GM23248 (cell line): ENCODE results near the gene UBASH3A. TPM values are rescaled to one million over a fixed set of nuclear protein-coding genes. Genes with fewer than 3 reads are reported as not detected.

ENCODE experiments used
- DNase-seq: peaks from one replicate; pipeline ENCODE4 v3.0.0-alpha.2; 2015
- H2AFZ ChIP-seq: fragments of 200-600 bp; sonication (generic); 2 replicates; pipeline ENCODE4 v1.6.1; 2016; ENCODE audit warnings: antibody characterized with exemption
- H3F3A ChIP-seq: fragments of 200-600 bp; sonication (generic); 2 replicates; pipeline ENCODE4 v1.6.1; 2016; ENCODE audit warnings: mild to moderate bottlenecking, antibody characterized with exemption, mixed run types; ENCODE audit not compliant: insufficient read depth
- H3K27ac ChIP-seq: fragments of 200-600 bp; sonication (generic); 2 replicates; pipeline ENCODE4 v1.5.1; 2016; ENCODE audit warnings: mild to moderate bottlenecking
- H3K27me3 ChIP-seq: fragments of 200-600 bp; sonication (generic); replicated peaks from 2 replicates; pipeline ENCODE4 v1.6.1; 2016; ENCODE audit warnings: mild to moderate bottlenecking; ENCODE audit not compliant: insufficient read depth
- H3K36me3 ChIP-seq: fragments of 200-600 bp; sonication (generic); 2 replicates; pipeline ENCODE4 v1.6.1; 2016; ENCODE audit warnings: low read depth, mild to moderate bottlenecking
- H3K4me1 ChIP-seq: fragments of 200-600 bp; sonication (generic); 2 replicates; pipeline ENCODE4 v1.6.1; 2016; ENCODE audit warnings: mild to moderate bottlenecking; ENCODE audit not compliant: insufficient read depth
- H3K4me2 ChIP-seq: fragments of 200-600 bp; sonication (generic); one replicate; pipeline ENCODE4 v1.6.1; 2016; ENCODE audit warnings: mild to moderate bottlenecking; ENCODE audit not compliant: unreplicated experiment
- H3K4me3 ChIP-seq: fragments of 200-600 bp; sonication (generic); 2 replicates; pipeline ENCODE4 v1.5.1; 2016; ENCODE audit warnings: mild to moderate bottlenecking
- H3K79me2 ChIP-seq: fragments of 200-600 bp; sonication (generic); 2 replicates; pipeline ENCODE4 v1.6.1; 2016; ENCODE audit warnings: mild to moderate bottlenecking; ENCODE audit not compliant: insufficient read depth
- H3K9ac ChIP-seq: fragments of 200-600 bp; sonication (generic); 2 replicates; pipeline ENCODE4 v1.6.1; 2016; ENCODE audit warnings: mild to moderate bottlenecking
- H3K9me2 ChIP-seq: fragments of 200-600 bp; sonication (generic); 2 replicates; pipeline ENCODE4 v1.6.1; 2016; ENCODE audit warnings: mixed run types, mild to moderate bottlenecking, moderate library complexity; ENCODE audit not compliant: insufficient read depth
- H3K9me3 ChIP-seq: fragments of 200-600 bp; sonication (generic); one replicate; pipeline ENCODE4 v1.6.1; 2017; ENCODE audit warnings: low read depth
- H4K20me1 ChIP-seq: fragments of 200-600 bp; sonication (generic); 2 replicates; pipeline ENCODE4 v1.6.0; 2016; ENCODE audit not compliant: insufficient read depth
- EZH2 ChIP-seq: fragments of 200-600 bp; sonication (generic); IDR thresholded peaks from 2 replicates; pipeline ENCODE4 v1.6.1; 2018; ENCODE audit warnings: antibody characterized with exemption, mild to moderate bottlenecking; ENCODE audit not compliant: insufficient read depth, poor library complexity, severe bottlenecking
- EZH2phosphoT487 ChIP-seq: fragments of 200-600 bp; sonication (generic); IDR thresholded peaks from 2 replicates; pipeline ENCODE4 v1.6.1; 2018; ENCODE audit warnings: antibody characterized with exemption, moderate library complexity, mild to moderate bottlenecking, low read depth; ENCODE audit not compliant: insufficient read depth
- WGBS, 2 experiments: methylation state at CpG; one replicate each; pipeline ENCODE4 v1.1.6; 2015 to 2017; ENCODE audit warnings: low lambda C conversion rate in 2 of 2, low coverage in 1 of 2; ENCODE audit errors: missing lambda C conversion rate in 2 of 2; 5-methylcytosine and 5-hydroxymethylcytosine counted together
- in situ Hi-C: fragments of 300-500 bp; cut with MboI; formaldehyde crosslinking; loops from 2 replicates; pipeline ENCODE4 v1.15.0; 2020
- polyA plus RNA-seq: library from polyadenylated mRNA; unstranded; fragments of >200 nt; fragmentation: Nextera tagmentation; extraction: Ambion mirVana; gene quantifications from 2 replicates; pipeline ENCODE4 v1.2.1, GENCODE V29; 2016
- total RNA-seq: library from RNA; depleted of rRNA; stranded (reverse); fragments of >200 nt; shearing (Covaris generic); gene quantifications from 2 replicates; pipeline ENCODE4 v1.2.3, GENCODE V29; 2014

The UBASH3A gene
- total and polyA plus RNA-seq, 2 experiments from 2014 or later = not detected

DNA sequence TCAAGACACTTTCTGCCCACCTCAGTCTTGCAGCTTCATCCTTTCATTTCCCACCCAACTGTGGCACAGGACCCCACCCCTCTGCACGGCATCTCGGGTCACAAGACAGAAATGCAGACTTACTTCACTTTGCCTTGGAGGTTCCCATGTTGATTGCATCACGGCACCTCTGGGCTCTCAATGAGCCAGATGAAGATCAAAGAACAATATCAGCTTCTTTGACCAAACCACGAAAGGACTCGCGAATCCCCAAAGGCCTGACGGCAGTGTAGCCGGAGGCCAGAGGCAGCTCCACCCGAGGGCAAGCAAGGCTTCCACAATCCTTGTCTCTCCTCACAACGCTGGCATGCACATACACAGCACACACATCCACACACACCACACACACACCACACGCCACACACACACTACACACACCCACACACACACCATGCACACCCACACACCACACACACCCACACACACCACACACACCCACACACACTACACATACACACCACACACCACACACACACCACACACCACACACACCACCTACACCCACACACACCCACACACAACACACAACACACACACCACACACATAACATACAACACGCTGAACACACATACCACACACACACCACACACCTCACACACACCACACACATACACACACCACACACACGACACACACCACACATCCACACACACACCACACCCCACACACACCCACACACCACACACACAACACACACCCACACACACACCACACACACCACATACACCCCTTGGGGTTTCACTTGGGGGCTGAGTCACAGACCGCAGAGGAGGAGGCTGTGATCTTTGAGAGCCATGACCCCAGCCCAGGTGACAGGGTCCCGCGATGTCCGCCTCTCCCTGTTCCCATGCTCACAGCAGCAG is 35.8 kb downstream of the UBASH3A start:
- Histone ChIP-seq H2AFZ (no peak overlapping the region), H3K4me1 (no peaks in the 10 kb centered on the region), H3F3A (no peaks in the 10 kb centered on the region), H3K36me3 (no peaks in the 10 kb centered on the region), H3K4me3 (no peak overlapping the region), H3K9ac (no peak overlapping the region), H3K9me2 (no peaks in the 10 kb centered on the region), H3K9me3 (no peaks in the 10 kb centered on the region), H3K27ac (no peak overlapping the region), H4K20me1 (no peaks in the 10 kb centered on the region), H3K79me2 (no peaks in the 10 kb centered on the region), H3K4me2 (no peak overlapping the region), H3K27me3 (no peaks in the 10 kb centered on the region)
- DNase-seq = no peak
- in situ Hi-C loops = no loop called here
- no peak for TF ChIP-seq EZH2
- TF ChIP-seq EZH2phosphoT487 = no peak
- 59 to 63% methylated on average over 16 to 17 of the region's 17 CpGs for WGBS, 2 experiments

DNA sequence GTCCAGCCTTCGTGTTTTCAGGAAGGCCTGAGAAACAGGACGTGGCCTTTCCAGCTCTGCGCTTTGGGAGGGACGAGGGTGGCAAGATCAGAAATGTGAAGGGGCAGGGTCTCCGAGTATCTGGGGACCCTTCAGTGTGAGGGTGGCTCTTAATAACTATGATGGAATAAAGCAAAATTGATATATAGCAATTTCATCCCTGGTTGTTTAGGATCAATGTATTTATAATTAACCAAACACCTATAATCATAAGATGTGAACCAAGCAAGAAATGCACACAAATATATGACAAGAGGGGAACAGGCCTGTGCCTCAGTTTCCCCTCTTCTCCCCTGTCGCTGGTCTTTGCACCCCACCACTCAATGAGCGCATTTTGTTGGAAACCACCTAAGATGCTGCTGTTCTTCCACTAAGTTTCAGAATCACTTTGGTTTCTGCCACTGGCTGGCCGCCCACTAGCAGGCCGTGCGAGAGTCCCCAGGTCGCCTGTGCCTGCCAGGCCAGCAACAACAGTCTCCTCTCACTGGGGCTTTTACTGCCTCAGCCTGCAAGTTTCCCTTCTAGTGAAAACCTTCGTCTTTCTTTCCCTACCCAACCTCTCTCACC is 36.6 kb downstream of the UBASH3A start:
- no peak for TF ChIP-seq EZH2phosphoT487
- no peak for TF ChIP-seq EZH2
- Histone ChIP-seq H3K9me2 (no peaks in the 10 kb centered on the region), H4K20me1 (no peaks in the 10 kb centered on the region), H3K4me2 (no peak overlapping the region), H3K27ac (no peak overlapping the region), H3K4me3 (no peak overlapping the region), H2AFZ (no peak overlapping the region), H3K79me2 (no peaks in the 10 kb centered on the region), H3F3A (no peaks in the 10 kb centered on the region), H3K9ac (no peak overlapping the region), H3K9me3 (no peaks in the 10 kb centered on the region), H3K4me1 (no peaks in the 10 kb centered on the region), H3K27me3 (no peaks in the 10 kb centered on the region), H3K36me3 (no peaks in the 10 kb centered on the region)
- WGBS, 2 experiments = 55 to 57% methylated on average over 12 of the region's 12 CpGs
- DNase-seq = no peak
- in situ Hi-C loops = no loop called here

- Histone ChIP-seq H3K4me3 (no peak overlapping the region), H3K9ac (no peak overlapping the region), H3F3A (no peaks in the 10 kb centered on the region), H3K27me3 (no peaks in the 10 kb centered on the region), H3K36me3 (no peaks in the 10 kb centered on the region), H3K4me1 (no peaks in the 10 kb centered on the region), H3K9me3 (no peaks in the 10 kb centered on the region), H3K9me2 (no peaks in the 10 kb centered on the region), H2AFZ (no peak overlapping the region), H3K79me2 (no peaks in the 10 kb centered on the region), H4K20me1 (no peaks in the 10 kb centered on the region), H3K4me2 (no peak overlapping the region), H3K27ac (no peak overlapping the region)
- in situ Hi-C loops = no loop called here
- TF ChIP-seq EZH2 = no peak
- WGBS, 2 experiments = 32% methylated on average over 6 of the region's 6 CpGs
- DNase-seq = no peak
Observed at GRCh38 chr21:42441963-42442362, 38.3 kb downstream of the UBASH3A start.

GRCh38 chr21:42443181-42443785 is 39.6 kb downstream of the UBASH3A start:
- no peak for DNase-seq
- Histone ChIP-seq H3K4me3 (no peak overlapping the region), H3K9me3 (no peaks in the 10 kb centered on the region), H3K79me2 (no peaks in the 10 kb centered on the region), H3K27me3 (no peaks in the 10 kb centered on the region), H3K9me2 (no peaks in the 10 kb centered on the region), H3K27ac (no peak overlapping the region), H2AFZ (no peak overlapping the region), H3K4me1 (no peaks in the 10 kb centered on the region), H3K9ac (no peak overlapping the region), H3K36me3 (no peaks in the 10 kb centered on the region), H4K20me1 (no peaks in the 10 kb centered on the region), H3K4me2 (no peak overlapping the region), H3F3A (no peaks in the 10 kb centered on the region)
- 62 to 68% methylated on average over 13 to 15 of the region's 15 CpGs for whole genome bisulfite sequencing, 2 experiments
- TF ChIP-seq EZH2 = no peak
- TF ChIP-seq EZH2phosphoT487 = no peak
- in situ Hi-C loops = no loop called here
